Kidney (tissue), 14 donors: Measurements from ENCODE around the gene VCL. TPM values are rescaled to one million over a fixed set of nuclear protein-coding genes. Genes with fewer than 3 reads are reported as not detected.

ENCODE experiments used
- DNase-seq, 5 donors: peaks; one replicate each; pipeline ENCODE4 v3.0.0-alpha.2; 2013 to 2020
- FAIRE-seq: peaks from 2 replicates; lab custom pipeline; 2012; peaks lifted over from hg19 to GRCh38; lab: Jason Lieb, UNC
- H3K27ac ChIP-seq, 2 donors: one replicate each; pipeline ENCODE4 v1.7.0; 2013; ENCODE audit warnings: low read depth in 2 of 2, low read length in 2 of 2, inconsistent platforms in 1 of 2
- H3K27me3 ChIP-seq: one replicate; pipeline ENCODE4 v1.7.1; 2013; ENCODE audit warnings: low read length, inconsistent platforms; ENCODE audit not compliant: control insufficient read depth, insufficient read depth
- H3K36me3 ChIP-seq, 3 donors: one replicate each; pipeline versions ENCODE4 v1.7.0 to v1.7.1; 2013; ENCODE audit warnings: low read length in 3 of 3, control low read depth in 1 of 3, inconsistent platforms in 1 of 3; ENCODE audit not compliant: insufficient read depth in 3 of 3, control insufficient read depth in 2 of 3
- H3K4me1 ChIP-seq, 3 donors: one replicate each; pipeline versions ENCODE4 v1.7.0 to v1.7.1; 2013; ENCODE audit warnings: low read length in 3 of 3, inconsistent platforms in 1 of 3, low read depth in 1 of 3; ENCODE audit not compliant: control insufficient read depth in 2 of 3, insufficient read depth in 2 of 3
- H3K4me3 ChIP-seq, 3 donors: one replicate each; pipeline versions ENCODE4 v1.7.0 to v1.8.1; 2013; ENCODE audit warnings: low read length in 3 of 3, control low read depth in 1 of 3, inconsistent platforms in 1 of 3
- H3K9ac ChIP-seq, 3 donors: one replicate each; pipeline versions ENCODE4 v1.7.0 to v1.7.1; 2013; ENCODE audit warnings: low read length in 3 of 3, control low read depth in 1 of 3, inconsistent platforms in 1 of 3
- H3K9me3 ChIP-seq, 3 donors: one replicate each; pipeline versions ENCODE4 v1.7.0 to v1.7.1; 2013; ENCODE audit warnings: low read length in 3 of 3, control low read depth in 1 of 3, inconsistent platforms in 1 of 3; ENCODE audit not compliant: control insufficient read depth in 2 of 3, insufficient read depth in 1 of 3
- CTCF ChIP-seq: IDR thresholded peaks from 3 replicates; pipeline ENCODE4 v1.5.1; 2012; ENCODE audit warnings: mild to moderate bottlenecking, moderate library complexity, borderline replicate concordance; ENCODE audit not compliant: insufficient read depth; ENCODE audit errors: extremely low read depth
- intact Hi-C: fragments of 100-400 bp; cut with DNase I; formaldehyde crosslinking; loops from one replicate; pipeline ENCODE4 v1.11.1; 2022
- polyA plus RNA-seq: library from polyadenylated mRNA; stranded (reverse); fragments of 350-450 nt; fragmentation: Illumina TruSeq; extraction: RNeasy Lipid Tissue Mini Kit (QIAGEN cat#74804); gene quantifications from one replicate; pipeline ENCODE4 v1.2.3, GENCODE V29; 2014; ENCODE audit warnings: low read depth, low replicate concordance; ENCODE audit not compliant: insufficient read depth
- total RNA-seq: library from RNA; stranded (reverse); fragmentation: NEBNext Ultra II Directional; extraction: Animal tissue kit (Norgen Biotek cat#: 25700); gene quantifications from one replicate; pipeline ENCODE4 v1.2.1, GENCODE V29; 2021
- donor health status: control.
- donor health status: control.
- donor health status: control.
- donor health status: control.
- donor health status: control.
- donor health status: DM: yes; HTN: yes; CAD: no.
- donor health status: Normal renal cell carcinoma (clear cell type).

VCL gene
- total and polyA plus RNA-seq, 2 donors from 2014 or later = 23.8 to 167 TPM

- H3K9me3 ChIP-seq = no peaks in the 10 kb centered on the region
- DNase-seq = no peak
- H3K9ac ChIP-seq = no peak overlapping the region
- no peaks in the 10 kb centered on the region for H3K36me3 ChIP-seq
- H3K4me1 ChIP-seq = peaks cover 0 to 2% (median 0%) of the 10 kb centered on the region in 3 donors
- no peak for FAIRE-seq
- intact Hi-C loops = no loop called here
- no peak overlapping the region for H3K4me3 ChIP-seq
- H3K27me3 ChIP-seq = no peaks in the 10 kb centered on the region
- no peak for TF ChIP-seq CTCF
- H3K27ac ChIP-seq = no peak overlapping the region
Observed at GRCh38 chr10:74050653-74051052, 52.7 kb downstream of the VCL start.

- Histone ChIP-seq H3K9me3 (no peaks in the 10 kb centered on the region), H3K27ac (no peak overlapping the region), H3K36me3 (no peaks in the 10 kb centered on the region), H3K4me1 (peaks cover 0 to 6% (median 3%) of the 10 kb centered on the region in 3 donors), H3K4me3 (no peak overlapping the region), H3K27me3 (no peaks in the 10 kb centered on the region), H3K9ac (no peak overlapping the region)
- FAIRE-seq (no peak), DNase-seq (no peak)
- no peak for TF ChIP-seq CTCF
- intact Hi-C loops = no loop called here
Observed at GRCh38 chr10:74051736-74052342, 53.9 kb downstream of the VCL start.

GRCh38 chr10:74052994-74053393 is 55.1 kb downstream of the VCL start:
- Histone ChIP-seq H3K4me3 (no peak overlapping the region), H3K9ac (no peak overlapping the region), H3K4me1 (peaks cover 0 to 6% (median 3%) of the 10 kb centered on the region in 3 donors), H3K27me3 (no peaks in the 10 kb centered on the region), H3K9me3 (no peaks in the 10 kb centered on the region), H3K36me3 (no peaks in the 10 kb centered on the region), H3K27ac (no peak overlapping the region)
- intact Hi-C loops = no loop called here
- no peak for DNase-seq
- no peak for TF ChIP-seq CTCF
- no peak for FAIRE-seq
